Measurements from ENCODE around the gene TIMP2. TPM values are rescaled to one million over a fixed set of nuclear protein-coding genes. Genes with fewer than 3 reads are reported as not detected.

The TIMP2 gene
- total and polyA plus RNA-seq, 2 of the 8 experiments (the other 6 are each of a cell fraction or from before 2014, with no cell fraction given): 18.2 to 43.3 TPM

GRCh38 chr17:78821961-78822360 lies 103.2 kb downstream of the TIMP2 start (continued):
- TF ChIP-seq CHD7 (IDR thresholded peaks at IDR 0.05; ENCODE audit: insufficient replicate concordance, low read length): no peak
- no peak for TF ChIP-seq CHD2 (IDR thresholded peaks at IDR 0.05; ENCODE audit: low read length)
- no peak for TF ChIP-seq SAP30 (IDR thresholded peaks at IDR 0.05; ENCODE audit: insufficient read depth, insufficient replicate concordance, low read length)
- TF ChIP-seq SP4 (IDR thresholded peaks at IDR 0.05; ENCODE audit: low read length): no peak
- no peak for TF ChIP-seq TEAD4 (IDR thresholded peaks at IDR 0.05; ENCODE audit: low read depth, low read length)
- TF ChIP-seq CTCF (IDR thresholded peaks at IDR 0.05; ENCODE audit: control extremely low read depth in 1 of 3, insufficient read depth in 1 of 3, low read depth in 1 of 3, low read length in 3 of 3): no peak
- TF ChIP-seq SUZ12 (IDR thresholded peaks at IDR 0.05; ENCODE audit: low read length): no peak
- no peak for TF ChIP-seq SIN3A (conservative IDR thresholded peaks at IDR 0.05 in 1 of 2, IDR thresholded peaks at IDR 0.05 in 1 of 2; ENCODE audit: low read depth in 1 of 2, low read length in 2 of 2)

Data from H1 (cell line).